Right lobe of liver (tissue), 4 donors: ENCODE results near the gene POLR1A.

ENCODE experiments used
- POLR2A ChIP-seq: fragments of 450-650 bp; IDR thresholded peaks from one replicate; pipeline ENCODE4 v1.6.1; 2017; ENCODE audit warnings: antibody characterized with exemption, mild to moderate bottlenecking
- TF ChIP-seq, protein P1 (sequence below), 4 donors: fragments of 200-600 bp in 3 of 4; fragments of 450-650 bp in 1 of 4; IDR thresholded peaks; one replicate each; pipeline versions ENCODE4 v1.5.1 to v1.8.0; 2016 to 2022; ENCODE audit warnings: antibody characterized with exemption in 4 of 4, mild to moderate bottlenecking in 2 of 4
- donor health status: DM: no; HTN: no; CAD: no.
- donor health status: DM: no; HTN: no; CAD: no.
- donor health status: DM: no; HTN: yes; CAD: no.

DNA sequence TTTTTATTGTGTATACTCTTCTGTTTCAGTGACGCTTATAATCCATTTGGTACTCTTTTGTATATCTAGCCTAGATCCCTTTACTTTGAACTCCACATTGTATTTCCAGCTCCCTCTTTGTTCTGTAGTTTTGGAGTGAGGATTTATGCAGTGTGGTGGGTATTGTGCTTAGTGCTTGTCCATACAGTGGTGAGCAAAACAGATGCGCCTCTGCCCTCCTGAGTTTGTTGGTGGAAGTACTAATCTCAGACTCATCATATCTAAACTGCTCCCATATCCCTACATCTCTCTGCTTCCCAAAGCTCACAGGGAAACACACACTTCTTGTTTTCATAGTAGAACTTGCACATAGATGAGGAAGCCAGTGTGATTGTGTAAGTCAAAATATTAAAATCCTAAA is 12.4 kb upstream of the POLR1A start:
- TF ChIP-seq, protein P1, sequence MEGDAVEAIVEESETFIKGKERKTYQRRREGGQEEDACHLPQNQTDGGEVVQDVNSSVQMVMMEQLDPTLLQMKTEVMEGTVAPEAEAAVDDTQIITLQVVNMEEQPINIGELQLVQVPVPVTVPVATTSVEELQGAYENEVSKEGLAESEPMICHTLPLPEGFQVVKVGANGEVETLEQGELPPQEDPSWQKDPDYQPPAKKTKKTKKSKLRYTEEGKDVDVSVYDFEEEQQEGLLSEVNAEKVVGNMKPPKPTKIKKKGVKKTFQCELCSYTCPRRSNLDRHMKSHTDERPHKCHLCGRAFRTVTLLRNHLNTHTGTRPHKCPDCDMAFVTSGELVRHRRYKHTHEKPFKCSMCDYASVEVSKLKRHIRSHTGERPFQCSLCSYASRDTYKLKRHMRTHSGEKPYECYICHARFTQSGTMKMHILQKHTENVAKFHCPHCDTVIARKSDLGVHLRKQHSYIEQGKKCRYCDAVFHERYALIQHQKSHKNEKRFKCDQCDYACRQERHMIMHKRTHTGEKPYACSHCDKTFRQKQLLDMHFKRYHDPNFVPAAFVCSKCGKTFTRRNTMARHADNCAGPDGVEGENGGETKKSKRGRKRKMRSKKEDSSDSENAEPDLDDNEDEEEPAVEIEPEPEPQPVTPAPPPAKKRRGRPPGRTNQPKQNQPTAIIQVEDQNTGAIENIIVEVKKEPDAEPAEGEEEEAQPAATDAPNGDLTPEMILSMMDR (IDR thresholded peaks at IDR 0.05), result no peak
- TF ChIP-seq POLR2A, result no peak
